Lung (tissue), 12 donors: ENCODE measurements around the gene EPHB6. TPM values are rescaled to one million over a fixed set of nuclear protein-coding genes. Genes with fewer than 3 reads are reported as not detected.
A peak's percentile ranks its signal among the peaks of the same experiment; 100 is the strongest.

Experiments used
- ATAC-seq: fragments of 200-7000 bp; cut with Tn5 transposase; one replicate; pipeline ENCODE4 v1.9.1; 2020; ENCODE audit warnings: moderate number of reproducible peaks; ENCODE audit not compliant: insufficient read depth, low FRiP score
- DNase-seq, 3 donors: peaks; one replicate each; pipeline ENCODE4 v3.0.0-alpha.2; 2013 to 2017
- H3K27ac ChIP-seq, 2 donors: one replicate each; pipeline ENCODE4 v1.5.1; 2013; ENCODE audit warnings: mild to moderate bottlenecking in 2 of 2, moderate library complexity in 2 of 2, control low read depth in 1 of 2, inconsistent platforms in 1 of 2, low read depth in 1 of 2, low read length in 1 of 2
- H3K27me3 ChIP-seq, 3 donors: one replicate each; pipeline ENCODE4 v1.5.1; 2013; ENCODE audit warnings: low read length in 2 of 3; ENCODE audit not compliant: control insufficient read depth in 3 of 3, insufficient read depth in 3 of 3
- H3K36me3 ChIP-seq, 4 donors: one replicate each; pipeline ENCODE4 v1.5.1; 2013; ENCODE audit warnings: low read length in 4 of 4, mild to moderate bottlenecking in 1 of 4, moderate library complexity in 1 of 4; ENCODE audit not compliant: control insufficient read depth in 4 of 4, insufficient read depth in 4 of 4
- H3K4me1 ChIP-seq, 5 donors: one replicate each; pipeline ENCODE4 v1.5.1; 2013; ENCODE audit warnings: low read length in 5 of 5, mild to moderate bottlenecking in 2 of 5, moderate library complexity in 1 of 5; ENCODE audit not compliant: control insufficient read depth in 5 of 5, insufficient read depth in 5 of 5
- H3K4me3 ChIP-seq: one replicate; pipeline ENCODE4 v1.5.1; 2013; ENCODE audit warnings: mild to moderate bottlenecking, control low read depth, moderate library complexity
- H3K9ac ChIP-seq, 2 donors: one replicate each; pipeline ENCODE4 v1.5.1; 2013; ENCODE audit warnings: low read length in 2 of 2, control low read depth in 1 of 2; ENCODE audit not compliant: insufficient read depth in 1 of 2
- H3K9me3 ChIP-seq, 4 donors: one replicate each; pipeline ENCODE4 v1.5.1; 2013; ENCODE audit warnings: low read length in 3 of 4, mild to moderate bottlenecking in 1 of 4, moderate library complexity in 1 of 4; ENCODE audit not compliant: control insufficient read depth in 4 of 4, insufficient read depth in 3 of 4
- WGBS, 2 donors: extraction: QIAGEN DNeasy Blood & Tissue Kit; methylation state at CpG; one replicate each; pipeline ENCODE4 v1.1.7; 2013; 5-methylcytosine and 5-hydroxymethylcytosine counted together
- polyA plus RNA-seq, 2 donors: library from polyadenylated mRNA; stranded (reverse); fragments of 200-250 nt; gene quantifications; one replicate each; pipeline ENCODE4 v1.2.1, GENCODE V29; 2013
- total RNA-seq, 2 donors: library from RNA; depleted of rRNA in 1 of 2; stranded (reverse); fragments of >200 nt in 1 of 2; gene quantifications; one replicate each; pipeline ENCODE4 v1.2.1, GENCODE V29; 2014 to 2021
- TF ChIP-seq, protein P1 (sequence below): IDR thresholded peaks from 2 replicates; pipeline ENCODE4 v1.5.1; 2012; ENCODE audit warnings: mild to moderate bottlenecking; ENCODE audit errors: control extremely low read depth, extremely low read depth
- donor health status: control.
- donor health status: control.
- donor health status: Bipolar disorder and iron deficiency.
- donor health status: healthy.
- donor health status: DM: yes; HTN: yes; CAD: no.

EPHB6 gene
- total and polyA plus RNA-seq, 4 donors: 3.2 to 18.8 (median 13.5) TPM

DNA sequence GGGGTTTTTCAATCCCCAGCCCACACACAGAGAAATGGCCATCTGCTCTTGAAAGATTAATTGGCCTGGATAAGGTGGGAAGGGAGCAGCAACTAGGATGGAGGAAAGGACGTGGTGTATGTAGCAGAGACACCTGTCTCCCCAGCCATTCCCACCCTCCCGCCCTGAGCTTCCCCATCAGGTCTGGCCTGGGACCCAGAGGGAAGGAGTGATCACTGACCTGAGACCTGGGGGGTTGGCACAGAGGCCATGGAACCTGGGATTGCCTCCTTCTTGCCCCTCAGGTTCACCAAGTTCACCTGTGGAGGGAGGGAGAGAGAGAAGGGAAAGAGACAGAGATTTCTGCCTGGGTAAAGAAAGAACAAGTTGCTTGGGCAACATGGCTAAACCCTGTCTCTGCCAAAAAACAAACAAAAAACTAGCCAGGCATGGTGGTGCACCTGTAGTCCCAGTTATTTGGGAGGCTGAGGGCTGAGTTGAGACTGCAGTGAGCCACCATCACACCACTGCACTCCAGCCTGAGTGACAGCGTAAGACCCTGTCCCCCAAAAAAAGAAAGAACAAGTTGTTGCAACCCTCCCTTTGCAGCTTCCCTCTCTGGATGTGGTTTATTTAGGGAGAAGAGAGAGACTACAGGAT lies 42.0 kb downstream of the EPHB6 start:
- H3K27me3 ChIP-seq: peaks cover 0 to 3% (median 0%) of the 10 kb centered on the region in 3 donors
- TF ChIP-seq, protein P1, sequence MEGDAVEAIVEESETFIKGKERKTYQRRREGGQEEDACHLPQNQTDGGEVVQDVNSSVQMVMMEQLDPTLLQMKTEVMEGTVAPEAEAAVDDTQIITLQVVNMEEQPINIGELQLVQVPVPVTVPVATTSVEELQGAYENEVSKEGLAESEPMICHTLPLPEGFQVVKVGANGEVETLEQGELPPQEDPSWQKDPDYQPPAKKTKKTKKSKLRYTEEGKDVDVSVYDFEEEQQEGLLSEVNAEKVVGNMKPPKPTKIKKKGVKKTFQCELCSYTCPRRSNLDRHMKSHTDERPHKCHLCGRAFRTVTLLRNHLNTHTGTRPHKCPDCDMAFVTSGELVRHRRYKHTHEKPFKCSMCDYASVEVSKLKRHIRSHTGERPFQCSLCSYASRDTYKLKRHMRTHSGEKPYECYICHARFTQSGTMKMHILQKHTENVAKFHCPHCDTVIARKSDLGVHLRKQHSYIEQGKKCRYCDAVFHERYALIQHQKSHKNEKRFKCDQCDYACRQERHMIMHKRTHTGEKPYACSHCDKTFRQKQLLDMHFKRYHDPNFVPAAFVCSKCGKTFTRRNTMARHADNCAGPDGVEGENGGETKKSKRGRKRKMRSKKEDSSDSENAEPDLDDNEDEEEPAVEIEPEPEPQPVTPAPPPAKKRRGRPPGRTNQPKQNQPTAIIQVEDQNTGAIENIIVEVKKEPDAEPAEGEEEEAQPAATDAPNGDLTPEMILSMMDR: no peak
- 92 to 97% methylated on average over 3 of the region's 3 CpGs for WGBS, 2 donors

GRCh38 chr7:142897691-142898090 lies 42.8 kb downstream of the EPHB6 start:
- TF ChIP-seq, protein P1: no peak
- Histone ChIP-seq H3K27ac (no peak overlapping the region), H3K4me1 (no peaks in the 10 kb centered on the region), H3K9ac (no peak overlapping the region), H3K36me3 (no peaks in the 10 kb centered on the region), H3K9me3 (no peaks in the 10 kb centered on the region), H3K27me3 (peaks cover 0 to 3% (median 0%) of the 10 kb centered on the region in 3 donors), H3K4me3 (no peak overlapping the region)
- WGBS, 2 donors: 92 to 96% methylated on average over 7 of the region's 7 CpGs
- DNase-seq (no peak), ATAC-seq (no peak)

More for the DNA sequence above, 42.0 kb downstream of the EPHB6 start:
- no peaks in the 10 kb centered on the region for H3K9me3 ChIP-seq
- no peak overlapping the region for H3K9ac ChIP-seq
- H3K27ac ChIP-seq: no peak overlapping the region
- H3K36me3 ChIP-seq: no peaks in the 10 kb centered on the region
- no peaks in the 10 kb centered on the region for H3K4me1 ChIP-seq
- ATAC-seq (no peak), DNase-seq (no peak)
- H3K4me3 ChIP-seq: no peak overlapping the region

- 62 to 68% methylated on average over 3 of the region's 3 CpGs for WGBS, 2 donors
- ATAC-seq: peak; percentile 50
- H3K4me1 ChIP-seq: no peaks in the 10 kb centered on the region
- H3K9ac ChIP-seq: no peak overlapping the region
- TF ChIP-seq, protein P1: no peak
- no peaks in the 10 kb centered on the region for H3K9me3 ChIP-seq
- no peak overlapping the region for H3K27ac ChIP-seq
- H3K27me3 ChIP-seq: peaks cover 0 to 3% (median 0%) of the 10 kb centered on the region in 3 donors
- no peaks in the 10 kb centered on the region for H3K36me3 ChIP-seq
- DNase-seq: peak in 1 of 3 donors; percentile 26
- H3K4me3 ChIP-seq: no peak overlapping the region
Observed at GRCh38 chr7:142898377-142899170, 43.7 kb downstream of the EPHB6 start.
